ENCODE data around the gene AGER. TPM values are rescaled to one million over a fixed set of nuclear protein-coding genes. Genes with fewer than 3 reads are reported as not detected.

AGER gene
- total and polyA plus RNA-seq, 9 of the 15 experiments (the other 6 are each of a cell fraction or from before 2014, with no cell fraction given): 1.2 to 11.5 (median 4.1) TPM

DNA sequence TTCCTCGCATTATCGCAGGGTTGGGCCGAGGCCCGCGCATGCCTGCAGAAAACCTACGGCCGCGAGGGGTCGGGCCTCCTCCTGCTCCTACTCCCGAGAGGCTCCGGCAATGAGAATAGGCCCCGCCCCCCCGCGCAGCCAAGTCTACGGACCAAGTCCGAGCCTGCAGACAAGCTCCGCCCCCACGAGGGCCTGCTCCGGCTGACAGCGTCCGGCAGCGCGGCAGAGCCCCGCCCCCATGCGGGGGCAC lies 11.5 kb upstream of the AGER start (continued):
- TF ChIP-seq, protein P1, sequence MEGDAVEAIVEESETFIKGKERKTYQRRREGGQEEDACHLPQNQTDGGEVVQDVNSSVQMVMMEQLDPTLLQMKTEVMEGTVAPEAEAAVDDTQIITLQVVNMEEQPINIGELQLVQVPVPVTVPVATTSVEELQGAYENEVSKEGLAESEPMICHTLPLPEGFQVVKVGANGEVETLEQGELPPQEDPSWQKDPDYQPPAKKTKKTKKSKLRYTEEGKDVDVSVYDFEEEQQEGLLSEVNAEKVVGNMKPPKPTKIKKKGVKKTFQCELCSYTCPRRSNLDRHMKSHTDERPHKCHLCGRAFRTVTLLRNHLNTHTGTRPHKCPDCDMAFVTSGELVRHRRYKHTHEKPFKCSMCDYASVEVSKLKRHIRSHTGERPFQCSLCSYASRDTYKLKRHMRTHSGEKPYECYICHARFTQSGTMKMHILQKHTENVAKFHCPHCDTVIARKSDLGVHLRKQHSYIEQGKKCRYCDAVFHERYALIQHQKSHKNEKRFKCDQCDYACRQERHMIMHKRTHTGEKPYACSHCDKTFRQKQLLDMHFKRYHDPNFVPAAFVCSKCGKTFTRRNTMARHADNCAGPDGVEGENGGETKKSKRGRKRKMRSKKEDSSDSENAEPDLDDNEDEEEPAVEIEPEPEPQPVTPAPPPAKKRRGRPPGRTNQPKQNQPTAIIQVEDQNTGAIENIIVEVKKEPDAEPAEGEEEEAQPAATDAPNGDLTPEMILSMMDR (IDR thresholded peaks at IDR 0.05 in 2 of 3, conservative IDR thresholded peaks at IDR 0.05 in 1 of 3; ENCODE audit: insufficient read depth in 2 of 3, low read depth in 1 of 3, low read length in 3 of 3): peak; percentile 39 to 75 (median 63); a peak in 5 of 6 replicates
- peak in 1 of 3 experiments; percentile 47 for TF ChIP-seq YY1 (IDR thresholded peaks at IDR 0.05; ENCODE audit: borderline replicate concordance in 1 of 3, control insufficient read depth in 1 of 3, extremely low read depth in 1 of 3, insufficient read depth in 3 of 3, insufficient read length in 1 of 3, insufficient replicate concordance in 2 of 3, low read depth in 1 of 3, low read length in 2 of 3)
- TF ChIP-seq, protein P2, sequence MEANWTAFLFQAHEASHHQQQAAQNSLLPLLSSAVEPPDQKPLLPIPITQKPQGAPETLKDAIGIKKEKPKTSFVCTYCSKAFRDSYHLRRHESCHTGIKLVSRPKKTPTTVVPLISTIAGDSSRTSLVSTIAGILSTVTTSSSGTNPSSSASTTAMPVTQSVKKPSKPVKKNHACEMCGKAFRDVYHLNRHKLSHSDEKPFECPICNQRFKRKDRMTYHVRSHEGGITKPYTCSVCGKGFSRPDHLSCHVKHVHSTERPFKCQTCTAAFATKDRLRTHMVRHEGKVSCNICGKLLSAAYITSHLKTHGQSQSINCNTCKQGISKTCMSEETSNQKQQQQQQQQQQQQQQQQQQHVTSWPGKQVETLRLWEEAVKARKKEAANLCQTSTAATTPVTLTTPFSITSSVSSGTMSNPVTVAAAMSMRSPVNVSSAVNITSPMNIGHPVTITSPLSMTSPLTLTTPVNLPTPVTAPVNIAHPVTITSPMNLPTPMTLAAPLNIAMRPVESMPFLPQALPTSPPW (CRISPR knock-in tag; IDR thresholded peaks at IDR 0.05): peak; percentile 80
- peak in 1 of 2 experiments; percentile 72; a peak in 1 of 4 replicates for TF ChIP-seq SRF (CRISPR knock-in tag; IDR thresholded peaks at IDR 0.05)
- TF ChIP-seq, protein P3, sequence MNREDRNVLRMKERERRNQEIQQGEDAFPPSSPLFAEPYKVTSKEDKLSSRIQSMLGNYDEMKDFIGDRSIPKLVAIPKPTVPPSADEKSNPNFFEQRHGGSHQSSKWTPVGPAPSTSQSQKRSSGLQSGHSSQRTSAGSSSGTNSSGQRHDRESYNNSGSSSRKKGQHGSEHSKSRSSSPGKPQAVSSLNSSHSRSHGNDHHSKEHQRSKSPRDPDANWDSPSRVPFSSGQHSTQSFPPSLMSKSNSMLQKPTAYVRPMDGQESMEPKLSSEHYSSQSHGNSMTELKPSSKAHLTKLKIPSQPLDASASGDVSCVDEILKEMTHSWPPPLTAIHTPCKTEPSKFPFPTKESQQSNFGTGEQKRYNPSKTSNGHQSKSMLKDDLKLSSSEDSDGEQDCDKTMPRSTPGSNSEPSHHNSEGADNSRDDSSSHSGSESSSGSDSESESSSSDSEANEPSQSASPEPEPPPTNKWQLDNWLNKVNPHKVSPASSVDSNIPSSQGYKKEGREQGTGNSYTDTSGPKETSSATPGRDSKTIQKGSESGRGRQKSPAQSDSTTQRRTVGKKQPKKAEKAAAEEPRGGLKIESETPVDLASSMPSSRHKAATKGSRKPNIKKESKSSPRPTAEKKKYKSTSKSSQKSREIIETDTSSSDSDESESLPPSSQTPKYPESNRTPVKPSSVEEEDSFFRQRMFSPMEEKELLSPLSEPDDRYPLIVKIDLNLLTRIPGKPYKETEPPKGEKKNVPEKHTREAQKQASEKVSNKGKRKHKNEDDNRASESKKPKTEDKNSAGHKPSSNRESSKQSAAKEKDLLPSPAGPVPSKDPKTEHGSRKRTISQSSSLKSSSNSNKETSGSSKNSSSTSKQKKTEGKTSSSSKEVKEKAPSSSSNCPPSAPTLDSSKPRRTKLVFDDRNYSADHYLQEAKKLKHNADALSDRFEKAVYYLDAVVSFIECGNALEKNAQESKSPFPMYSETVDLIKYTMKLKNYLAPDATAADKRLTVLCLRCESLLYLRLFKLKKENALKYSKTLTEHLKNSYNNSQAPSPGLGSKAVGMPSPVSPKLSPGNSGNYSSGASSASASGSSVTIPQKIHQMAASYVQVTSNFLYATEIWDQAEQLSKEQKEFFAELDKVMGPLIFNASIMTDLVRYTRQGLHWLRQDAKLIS (CRISPR knock-in tag; IDR thresholded peaks at IDR 0.05): 0 out of 2 replicates have a peak, but pooled peaks have one; percentile 56
- TF ChIP-seq ESRRA (IDR thresholded peaks at IDR 0.05; ENCODE audit: borderline replicate concordance, low read depth): no peak
- peak; percentile 97; the same call in 1 of the 2 replicates for TF ChIP-seq KAT7 (CRISPR knock-in tag; IDR thresholded peaks at IDR 0.05; ENCODE audit: borderline replicate concordance)
- TF ChIP-seq, protein P4, sequence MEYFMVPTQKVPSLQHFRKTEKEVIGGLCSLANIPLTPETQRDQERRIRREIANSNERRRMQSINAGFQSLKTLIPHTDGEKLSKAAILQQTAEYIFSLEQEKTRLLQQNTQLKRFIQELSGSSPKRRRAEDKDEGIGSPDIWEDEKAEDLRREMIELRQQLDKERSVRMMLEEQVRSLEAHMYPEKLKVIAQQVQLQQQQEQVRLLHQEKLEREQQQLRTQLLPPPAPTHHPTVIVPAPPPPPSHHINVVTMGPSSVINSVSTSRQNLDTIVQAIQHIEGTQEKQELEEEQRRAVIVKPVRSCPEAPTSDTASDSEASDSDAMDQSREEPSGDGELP (CRISPR knock-in tag; IDR thresholded peaks at IDR 0.05; ENCODE audit: borderline replicate concordance): peak; percentile 94
- no peak for TF ChIP-seq ARID2 (IDR thresholded peaks at IDR 0.05)
- TF ChIP-seq CCAR2 (IDR thresholded peaks at IDR 0.05; ENCODE audit: low read depth, low read length): no peak
- no peak for TF ChIP-seq FOXK1 (CRISPR knock-in tag; IDR thresholded peaks at IDR 0.05; ENCODE audit: borderline replicate concordance)
- peak; percentile 66; the same call in 1 of the 2 replicates for TF ChIP-seq KLF13 (tag; IDR thresholded peaks at IDR 0.05; ENCODE audit: borderline replicate concordance, low read depth)
- TF ChIP-seq, protein P5, sequence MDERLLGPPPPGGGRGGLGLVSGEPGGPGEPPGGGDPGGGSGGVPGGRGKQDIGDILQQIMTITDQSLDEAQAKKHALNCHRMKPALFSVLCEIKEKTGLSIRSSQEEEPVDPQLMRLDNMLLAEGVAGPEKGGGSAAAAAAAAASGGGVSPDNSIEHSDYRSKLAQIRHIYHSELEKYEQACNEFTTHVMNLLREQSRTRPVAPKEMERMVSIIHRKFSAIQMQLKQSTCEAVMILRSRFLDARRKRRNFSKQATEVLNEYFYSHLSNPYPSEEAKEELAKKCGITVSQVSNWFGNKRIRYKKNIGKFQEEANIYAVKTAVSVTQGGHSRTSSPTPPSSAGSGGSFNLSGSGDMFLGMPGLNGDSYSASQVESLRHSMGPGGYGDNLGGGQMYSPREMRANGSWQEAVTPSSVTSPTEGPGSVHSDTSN (CRISPR knock-in tag; IDR thresholded peaks at IDR 0.05; ENCODE audit: low read depth): no peak
- TF ChIP-seq, protein P5 (tag; conservative IDR thresholded peaks at IDR 0.05; ENCODE audit: low read depth): no peak
- TF ChIP-seq CHD2 (IDR thresholded peaks at IDR 0.05; ENCODE audit: low read depth, low read length): 0 out of 2 replicates have a peak, but pooled peaks have one; percentile 75
- no peak for TF ChIP-seq PPARD (CRISPR knock-in tag; IDR thresholded peaks at IDR 0.05)
